Measurements from ENCODE around the gene ST8SIA2.
"Not testable (repeated sequence)": the region's sequence is repeated elsewhere in the genome, so short reads cannot be mapped to it uniquely, and the experiment has no call there.

The ST8SIA2 gene

DNA sequence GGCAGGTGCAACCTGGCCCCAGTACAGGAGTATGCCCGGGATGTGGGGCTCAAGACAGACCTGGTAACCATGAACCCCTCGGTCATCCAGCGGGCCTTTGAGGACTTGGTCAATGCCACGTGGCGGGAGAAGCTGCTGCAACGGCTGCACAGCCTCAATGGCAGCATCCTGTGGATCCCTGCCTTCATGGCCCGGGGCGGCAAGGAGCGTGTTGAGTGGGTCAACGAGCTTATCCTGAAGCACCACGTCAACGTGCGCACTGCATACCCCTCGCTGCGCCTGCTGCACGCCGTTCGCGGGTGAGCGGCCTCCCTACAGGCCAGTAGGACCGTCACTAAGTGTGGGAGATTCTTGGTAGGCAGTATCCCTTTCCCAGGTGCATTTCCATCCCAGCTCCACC, 51.0 kb downstream of the ST8SIA2 start:
- DNase-seq, result no peak

DNA sequence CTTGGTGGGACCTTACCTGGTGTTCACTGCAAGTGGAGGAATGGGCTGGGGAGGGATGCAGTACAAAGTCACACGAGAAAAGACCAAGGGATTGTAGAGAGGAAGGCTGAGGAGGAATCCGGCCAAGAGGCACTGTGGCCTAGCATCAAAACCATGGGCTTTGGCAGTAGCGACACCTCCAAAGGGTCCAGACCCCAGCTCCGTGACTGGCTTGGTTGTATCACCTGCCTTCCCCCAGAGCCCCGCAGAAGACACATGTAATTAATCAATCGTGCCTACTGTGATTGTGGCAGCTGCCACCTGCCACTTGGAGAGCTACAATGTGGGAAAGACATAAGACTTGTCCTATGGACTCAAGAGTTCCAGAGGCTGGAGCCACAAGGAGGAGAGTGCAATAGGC, 54.7 kb downstream of the ST8SIA2 start:
- no peak for DNase-seq

DNA sequence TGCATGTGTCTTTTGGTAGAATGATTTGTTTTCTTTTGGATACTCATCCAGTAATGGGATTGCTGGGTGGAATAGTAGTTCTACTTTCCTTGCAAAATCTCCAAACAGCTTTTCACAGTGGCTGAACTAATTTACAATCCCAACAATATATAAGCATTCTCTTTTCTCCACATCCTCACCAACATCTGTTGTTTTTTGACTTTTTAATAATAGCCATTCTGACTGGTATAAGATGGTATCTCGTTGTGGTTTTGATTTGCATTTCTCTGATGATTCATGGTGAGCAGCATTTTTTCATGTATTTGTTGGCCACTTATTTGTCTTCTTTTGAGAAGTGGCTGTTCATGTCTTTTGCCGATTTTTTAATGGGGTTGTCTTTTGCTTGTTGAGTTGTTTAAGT, 55.8 kb downstream of the ST8SIA2 start:
- DNase-seq, result no peak

DNA sequence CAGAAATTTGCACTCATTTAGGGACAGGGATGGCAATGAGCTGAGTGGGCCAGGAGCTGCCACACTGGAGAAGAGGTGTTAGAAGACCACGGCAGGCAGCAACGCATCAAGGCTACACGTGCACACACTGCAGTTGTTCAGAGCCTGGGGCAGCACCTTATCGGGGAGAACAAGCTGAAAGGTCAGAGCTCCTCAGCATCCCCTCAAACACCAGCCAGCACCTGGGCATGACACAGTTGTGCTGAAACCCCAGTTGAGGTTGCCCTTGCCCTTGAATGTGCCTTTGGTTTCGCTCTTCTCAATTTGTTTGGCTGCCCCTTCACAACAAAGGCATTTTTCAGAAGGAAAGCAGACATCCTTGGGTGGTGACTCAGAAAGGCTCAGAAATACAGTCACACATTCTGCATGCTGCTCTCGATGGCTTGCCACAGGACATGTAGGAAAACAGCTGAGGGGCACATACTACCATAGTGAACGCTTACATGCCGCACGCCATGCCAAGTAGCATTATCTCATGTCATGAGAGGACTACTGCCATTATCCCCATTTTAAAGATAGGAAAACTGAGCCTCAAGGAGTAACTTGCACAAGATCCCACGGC, 57.6 kb downstream of the ST8SIA2 start:
- no peak for DNase-seq

DNA sequence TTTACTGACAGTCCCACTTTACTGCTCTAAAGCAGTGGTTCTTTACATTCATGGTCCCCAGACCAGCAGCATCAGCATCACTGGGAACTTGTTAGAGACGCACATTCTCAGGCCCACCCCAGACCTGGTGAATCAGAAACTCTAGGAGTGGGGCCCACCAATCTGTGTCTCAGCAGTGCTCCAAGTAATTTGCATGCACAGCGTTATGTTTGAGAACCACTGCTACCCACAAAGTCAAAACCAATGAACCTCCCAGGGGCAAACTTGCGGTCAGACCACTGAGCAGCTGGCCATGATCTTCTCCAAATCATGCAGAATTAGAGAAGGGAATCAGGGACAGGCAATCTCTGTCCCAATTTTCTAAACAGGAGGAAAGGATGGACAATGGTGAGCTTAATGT, 58.5 kb downstream of the ST8SIA2 start:
- no peak for DNase-seq

DNA sequence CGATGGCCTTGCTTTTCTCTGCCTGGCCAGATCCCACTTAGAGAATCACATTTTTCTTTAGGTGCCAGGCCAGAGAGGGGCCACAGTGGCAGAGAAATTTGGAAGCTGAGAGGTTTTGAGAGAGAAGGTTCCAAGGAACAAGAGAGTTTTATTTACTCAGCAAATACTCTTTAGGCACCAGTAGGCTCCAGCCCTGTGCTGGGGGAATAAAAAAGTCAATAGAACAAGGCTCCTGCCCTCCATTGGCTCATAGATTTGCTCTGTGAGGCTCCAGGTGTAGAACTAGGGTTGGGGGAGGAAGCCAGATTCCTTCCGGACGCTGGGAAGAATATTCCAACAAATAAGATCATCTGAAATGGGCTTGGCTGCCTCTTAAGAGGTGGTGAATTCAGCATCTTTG, 59.9 kb downstream of the ST8SIA2 start:
- no peak for DNase-seq

DNA sequence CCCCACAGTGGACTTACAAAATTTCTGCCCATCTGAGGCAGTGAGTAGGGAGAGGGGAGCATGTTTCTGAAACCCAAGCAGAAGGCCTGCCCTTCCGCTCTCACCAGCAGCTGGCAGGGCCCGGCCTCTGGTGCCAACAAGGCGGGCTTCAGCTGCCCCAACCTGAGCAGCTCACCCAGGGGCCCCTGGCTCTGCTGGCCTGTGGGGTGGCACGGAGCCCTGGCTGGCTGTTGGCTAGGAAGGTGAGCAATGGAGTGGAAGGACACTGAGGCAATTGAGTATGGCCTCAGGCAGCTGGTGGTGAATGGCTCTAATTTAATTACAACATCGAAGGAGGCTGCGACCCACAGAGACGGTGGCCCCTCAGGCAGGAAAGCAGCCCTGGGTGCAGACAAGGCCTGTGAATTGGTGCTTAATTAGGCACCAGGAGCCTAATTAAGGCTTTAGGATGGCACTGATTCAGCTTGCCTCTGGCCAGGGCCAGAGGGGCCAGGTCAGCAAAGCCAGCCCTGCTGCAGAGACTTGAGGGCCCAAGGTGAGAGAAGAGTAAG, 60.9 kb downstream of the ST8SIA2 start:
- DNase-seq, result no peak

DNA sequence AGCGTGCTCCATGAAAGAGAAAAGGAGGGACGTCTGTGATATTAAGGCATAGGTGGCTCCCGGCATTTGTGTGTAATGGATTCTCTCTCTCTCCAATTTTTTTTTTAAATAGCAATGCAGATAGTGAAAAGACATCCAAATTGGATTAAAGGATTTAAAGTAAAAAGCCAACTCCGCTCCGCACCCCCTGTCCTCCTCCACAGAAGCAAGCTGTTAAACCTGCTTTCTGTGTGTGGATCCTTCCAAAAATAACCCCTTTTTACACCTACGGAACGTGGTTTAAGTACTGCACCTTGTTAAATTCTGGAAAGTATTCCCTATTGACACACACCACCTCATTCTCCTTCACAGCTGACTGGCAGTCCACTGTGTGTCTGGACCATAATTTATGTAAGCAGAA, 61.6 kb downstream of the ST8SIA2 start:
- no peak for DNase-seq

DNA sequence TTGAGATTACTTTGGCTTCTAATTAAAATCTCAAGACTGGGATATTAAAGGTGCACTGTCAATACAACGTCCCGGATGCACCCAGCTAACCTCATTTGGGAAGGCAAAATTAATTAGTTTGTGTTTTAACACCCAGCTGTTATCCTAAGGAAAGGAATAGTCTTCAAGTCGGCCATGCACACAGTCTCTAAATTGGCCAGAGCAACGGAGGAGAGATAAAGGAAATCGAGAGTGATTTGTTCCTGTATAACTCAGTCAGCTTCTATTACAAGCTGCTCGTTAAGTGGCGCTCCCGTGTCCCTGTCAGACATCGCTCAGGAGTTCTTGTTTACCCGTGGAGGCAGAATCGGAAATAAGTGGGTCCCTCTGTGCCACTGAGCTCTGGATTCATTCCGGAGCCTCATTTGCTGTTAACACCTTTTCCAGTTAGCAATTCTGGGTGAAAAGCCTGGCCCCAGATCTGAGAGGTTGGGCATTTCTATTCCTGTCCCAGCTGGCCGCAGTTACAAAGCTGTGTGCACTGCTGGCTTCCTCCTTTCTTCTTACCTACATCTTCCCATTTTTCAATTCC, 63.9 kb downstream of the ST8SIA2 start:
- DNase-seq, result no peak

DNA sequence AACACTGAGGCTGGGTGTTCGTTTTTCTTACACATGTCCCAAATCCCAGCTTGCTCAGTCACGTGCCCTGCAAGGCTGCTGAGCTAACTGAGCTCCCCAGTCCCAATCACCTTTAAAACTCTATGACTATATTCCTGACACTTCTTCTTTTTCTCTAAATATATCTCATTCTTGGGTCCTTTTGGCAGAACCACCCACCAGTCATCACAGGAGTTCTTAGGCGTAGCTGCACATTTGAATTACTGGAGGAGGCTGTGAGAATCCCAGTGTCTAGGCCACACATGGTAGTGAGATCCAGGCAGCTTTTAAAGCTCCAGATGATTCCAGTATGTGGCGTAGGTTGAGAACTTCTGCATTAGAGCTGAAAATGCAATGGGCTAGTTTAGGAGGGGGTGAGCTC, 66.3 kb downstream of the ST8SIA2 start:
- no peak for DNase-seq

DNA sequence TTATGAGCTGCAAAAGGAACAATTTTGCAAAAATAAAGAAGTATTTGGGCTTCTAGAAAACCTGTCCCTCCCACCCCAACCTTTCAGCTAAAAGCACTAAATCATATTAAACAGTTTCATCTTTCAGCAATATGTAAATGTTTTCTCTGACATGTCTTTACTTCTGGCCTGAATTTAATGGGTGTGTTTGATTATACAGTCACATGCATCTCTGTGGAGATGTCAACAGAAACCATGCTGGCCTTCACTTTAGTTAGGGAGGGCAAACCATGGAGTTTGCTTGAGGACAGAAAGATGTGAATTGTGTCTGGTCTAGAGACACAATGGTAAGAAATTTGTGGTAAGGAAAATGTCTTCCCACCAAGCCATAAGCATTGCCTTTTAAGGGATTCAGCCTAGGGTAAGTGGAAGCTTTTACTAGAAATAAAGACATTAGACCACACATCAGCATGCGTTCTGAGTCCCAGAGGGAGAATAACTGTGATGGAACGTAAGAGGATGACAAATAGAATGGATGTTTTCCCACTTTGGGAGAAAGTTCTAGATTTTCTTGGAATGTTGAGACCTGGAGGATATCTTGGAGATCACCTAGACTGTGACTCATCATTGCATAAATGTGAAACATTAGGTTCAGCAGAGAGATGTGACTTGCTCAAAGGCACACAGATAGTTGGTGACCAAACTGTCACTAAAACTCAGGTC, 68.9 kb downstream of the ST8SIA2 start:
- no peak for DNase-seq

DNA sequence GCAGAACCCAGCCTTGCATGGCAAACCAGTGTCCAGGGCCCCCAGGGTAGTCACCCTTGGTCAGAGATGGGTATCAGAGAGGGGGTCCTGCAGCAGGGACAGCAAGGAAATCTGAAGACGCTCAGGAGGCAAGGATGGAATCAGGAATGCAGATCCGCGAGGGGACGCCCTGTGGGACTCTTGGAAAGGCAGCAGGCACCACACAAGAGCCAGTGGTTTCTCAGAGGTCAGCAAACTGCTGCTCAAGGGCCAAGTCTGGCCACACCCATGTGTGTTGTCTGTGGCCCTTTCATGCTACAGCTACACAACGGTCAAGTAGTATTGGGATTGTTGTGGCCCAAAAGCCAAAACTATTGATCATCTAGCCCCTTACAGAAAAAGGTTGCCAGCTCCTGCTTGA, 69.7 kb downstream of the ST8SIA2 start:
- no peak for DNase-seq

DNA sequence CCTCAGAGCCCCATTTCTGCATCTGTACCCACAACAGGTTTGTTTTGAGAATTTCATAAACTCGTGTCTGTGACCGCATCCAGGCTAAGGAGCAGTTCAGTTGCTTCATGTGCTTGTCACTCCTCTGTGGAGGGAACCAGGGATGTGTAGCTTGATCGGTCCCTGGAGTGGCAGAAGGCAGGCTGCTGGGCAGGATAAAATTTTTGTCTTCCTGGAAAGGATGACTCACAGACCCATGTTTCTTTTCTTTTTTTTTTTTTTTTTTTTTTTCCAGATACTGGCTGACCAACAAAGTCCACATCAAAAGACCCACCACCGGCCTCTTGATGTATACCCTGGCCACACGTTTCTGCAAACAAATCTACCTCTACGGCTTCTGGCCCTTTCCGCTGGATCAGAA, 70.1 kb downstream of the ST8SIA2 start:
- DNase-seq, result no peak

DNA sequence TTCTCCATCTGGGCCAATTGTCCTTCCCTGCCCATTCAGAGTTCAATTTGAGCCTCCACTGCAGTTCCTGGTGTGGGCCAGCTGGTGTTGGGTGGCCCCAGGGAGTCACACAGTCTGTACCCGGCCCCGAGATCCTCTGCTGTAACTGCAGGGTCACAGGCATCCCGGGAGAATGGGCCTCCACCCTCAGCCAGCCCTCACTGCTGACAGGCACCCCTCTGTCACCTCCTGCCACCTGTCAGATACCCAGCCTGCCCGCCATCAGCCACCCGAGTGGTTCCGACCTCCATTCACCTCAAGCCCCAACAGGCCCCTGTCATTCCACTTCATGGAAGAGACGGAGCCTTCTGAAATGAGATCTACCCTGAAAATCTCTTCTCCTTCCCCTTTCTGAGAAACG, 73.2 kb downstream of the ST8SIA2 start:
- no peak for DNase-seq

DNA sequence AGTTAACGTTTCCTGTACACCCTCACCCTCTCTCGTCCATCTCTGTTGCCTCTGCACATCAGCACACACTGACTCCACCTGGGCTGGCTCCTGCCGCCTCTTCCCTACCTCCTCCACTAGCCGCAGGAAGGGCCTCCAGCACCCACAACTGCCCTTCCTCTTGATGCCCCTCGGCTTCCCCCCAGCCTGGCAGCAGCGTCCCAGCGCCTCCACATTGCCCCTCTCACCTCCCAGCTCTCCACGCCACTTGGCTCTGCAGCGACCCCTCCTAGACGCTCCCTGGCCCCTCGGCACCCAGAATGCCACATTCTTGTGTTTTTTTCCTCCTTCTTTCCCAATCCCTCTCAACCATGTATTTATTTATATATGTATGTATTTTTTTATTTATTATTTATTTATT, 73.6 kb downstream of the ST8SIA2 start:
- no peak for DNase-seq

DNA sequence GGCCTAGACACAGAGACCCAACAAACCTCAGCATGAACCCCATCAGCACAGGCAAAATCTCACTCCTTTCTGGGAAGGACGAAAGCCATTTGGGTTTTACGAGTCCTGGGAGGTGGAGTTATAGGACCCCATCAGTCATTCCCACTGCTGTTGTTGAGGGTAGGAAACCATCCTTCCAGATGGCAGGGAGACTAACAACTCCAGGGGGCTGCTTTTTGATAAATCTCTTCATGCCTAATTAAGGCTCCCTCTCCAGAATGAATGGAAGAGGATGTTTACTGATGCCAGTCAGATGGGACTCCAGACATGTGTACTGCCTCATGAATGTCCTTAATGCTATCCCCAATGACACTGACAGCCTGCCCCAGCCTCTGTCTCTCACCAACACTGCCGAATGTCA, 75.3 kb downstream of the ST8SIA2 start:
- DNase-seq, result no peak

DNA sequence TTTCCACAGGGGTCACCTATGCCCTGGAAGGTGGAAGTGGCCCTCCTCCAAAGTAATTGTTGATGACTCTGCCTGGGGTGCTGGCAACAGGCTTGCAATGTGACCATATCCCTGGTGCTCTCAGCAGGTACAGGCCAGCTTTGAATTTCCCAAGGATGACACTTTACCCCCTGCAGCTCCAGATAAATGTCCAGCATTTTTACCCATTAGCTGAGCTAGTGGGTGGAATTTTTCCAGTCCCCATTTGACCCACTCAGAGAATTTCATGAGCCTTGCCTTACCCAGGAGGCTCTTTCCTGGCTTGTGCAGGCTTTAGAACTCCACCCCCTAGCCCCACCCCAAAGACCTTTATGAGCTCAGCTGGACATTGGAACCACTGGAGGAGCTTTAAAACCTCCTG, 77.6 kb downstream of the ST8SIA2 start:
- no peak for DNase-seq

DNA sequence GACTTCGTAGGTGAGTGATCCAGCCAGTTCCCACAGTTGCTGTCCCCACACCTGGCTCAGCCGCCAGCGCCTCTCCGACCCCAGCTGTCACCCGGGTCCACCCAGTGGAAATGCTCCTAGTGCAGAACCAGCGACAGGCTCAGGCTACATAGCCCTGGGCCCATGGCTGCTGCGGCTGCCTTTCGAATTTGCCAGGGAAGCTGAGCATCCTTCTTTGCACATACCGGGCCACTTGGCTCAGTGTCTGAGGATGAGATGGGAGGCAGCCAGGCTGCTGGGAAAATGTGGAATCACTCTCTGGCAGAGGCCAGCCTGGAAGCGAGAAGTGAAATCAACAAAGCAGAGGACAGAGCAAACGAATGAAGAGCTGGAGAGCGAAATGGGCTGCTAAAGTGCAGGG, 80.1 kb downstream of the ST8SIA2 start:
- no peak for DNase-seq

DNA sequence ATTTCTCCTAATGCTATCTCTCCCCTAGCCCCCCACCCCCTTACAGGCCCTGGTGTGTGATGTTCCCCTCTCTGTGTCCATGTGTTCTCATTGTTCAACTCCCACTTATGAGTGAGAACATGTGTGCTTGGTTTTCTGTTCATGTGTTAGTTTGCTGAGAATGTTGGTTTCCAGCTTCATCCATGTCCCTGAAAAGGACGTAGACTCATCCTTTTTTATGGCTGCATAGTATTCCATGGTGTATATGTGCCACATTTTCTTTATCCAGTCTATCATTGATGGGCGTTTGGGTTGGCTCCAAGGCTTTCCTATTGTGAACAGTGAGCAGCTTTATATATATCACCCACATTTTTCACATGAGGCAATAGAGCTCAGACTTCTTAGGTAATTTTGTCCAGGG, 86.0 kb downstream of the ST8SIA2 start:
- not testable (repeated sequence) for DNase-seq

DNA sequence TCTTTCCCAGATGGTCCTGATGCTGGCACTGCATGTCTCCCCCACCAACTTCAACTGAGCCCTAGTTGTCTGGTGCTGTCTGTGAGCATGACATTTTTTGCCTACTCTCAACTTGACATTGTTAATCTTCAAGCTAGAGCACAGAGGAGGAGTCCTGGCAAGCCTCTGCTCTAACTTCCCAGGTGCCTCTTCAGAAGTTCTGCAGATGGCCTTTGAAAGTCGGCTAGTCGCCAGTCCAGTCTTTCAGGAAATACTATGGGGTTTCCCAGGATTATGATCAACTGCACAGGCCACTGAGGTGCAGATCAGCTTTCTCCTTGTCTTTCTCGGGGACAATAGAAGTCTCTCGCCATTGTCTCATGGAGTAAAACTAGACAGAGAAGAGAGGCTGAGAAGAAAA, 86.7 kb downstream of the ST8SIA2 start:
- no peak for DNase-seq

DNA sequence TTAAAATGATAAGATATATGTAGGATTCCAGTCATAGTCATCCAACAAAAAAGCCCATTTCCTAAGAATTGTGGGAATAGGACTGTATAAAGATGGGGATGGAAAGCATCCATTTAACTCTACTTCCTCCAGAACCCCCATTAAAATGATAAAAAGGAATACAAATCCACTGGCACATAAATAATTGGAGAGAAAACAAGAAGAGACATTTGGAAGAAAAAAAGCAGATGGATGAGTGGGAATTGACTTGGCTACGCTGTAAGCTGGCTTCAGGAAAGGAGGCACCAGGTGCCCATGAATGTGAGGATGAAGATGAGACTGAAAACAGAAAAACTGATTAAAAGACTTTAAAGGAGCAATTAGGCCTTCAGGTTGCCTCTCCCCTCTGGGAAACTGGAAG, 91.8 kb downstream of the ST8SIA2 start:
- DNase-seq, result no peak

DNA sequence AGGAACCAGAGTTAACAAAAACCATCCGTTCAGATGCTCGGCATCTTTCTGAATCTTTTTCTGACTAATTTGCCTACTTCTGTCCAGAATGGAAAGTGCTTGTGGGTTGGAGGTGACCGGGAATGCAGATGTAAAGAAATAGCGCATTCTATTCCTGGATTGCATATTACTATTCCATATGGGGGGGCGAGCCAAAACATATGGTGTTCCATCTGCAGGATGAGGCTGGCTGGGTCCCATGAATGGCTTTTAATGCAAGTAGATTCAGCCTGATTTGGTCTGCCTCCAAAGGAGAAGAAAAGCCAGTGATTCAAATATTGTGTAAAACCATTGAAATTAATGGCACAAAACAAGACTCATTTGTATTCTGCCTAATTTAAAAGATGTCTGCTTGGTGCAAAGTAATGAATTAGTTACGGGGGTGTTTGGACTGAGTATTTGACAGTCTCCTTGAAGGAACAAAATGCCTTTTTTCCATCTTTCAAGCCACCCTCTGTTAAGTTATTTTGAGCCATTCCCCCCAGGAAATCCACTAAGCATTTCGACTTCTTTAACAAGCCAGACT, 99.0 kb downstream of the ST8SIA2 start:
- no peak for DNase-seq

DNA sequence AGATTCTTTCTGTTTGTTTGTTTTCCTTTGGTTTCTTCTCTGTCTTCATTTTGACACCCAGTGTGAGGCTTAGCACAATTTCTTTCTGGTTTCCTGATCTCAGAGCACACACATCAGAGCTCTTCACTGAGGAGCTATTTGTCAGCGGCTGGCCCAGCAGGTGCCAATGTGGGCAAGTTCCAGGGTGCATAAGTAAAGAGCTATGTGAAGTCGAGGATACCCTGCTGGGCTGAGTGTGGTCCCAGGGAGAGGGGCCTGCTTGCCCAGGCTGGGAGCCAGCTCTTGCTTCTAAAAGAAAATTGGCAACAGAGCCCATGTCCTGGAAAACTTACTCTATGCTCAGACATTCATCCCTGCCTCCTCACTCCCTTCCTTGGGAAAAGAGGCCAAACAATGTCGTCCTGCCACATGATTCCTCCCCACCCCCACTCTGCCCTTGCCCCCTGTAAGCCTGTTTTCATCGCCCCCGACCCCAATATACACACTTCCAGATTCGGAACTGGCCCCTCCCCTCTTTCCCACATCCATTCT, 101.2 kb downstream of the ST8SIA2 start:
- DNase-seq, result no peak

DNA sequence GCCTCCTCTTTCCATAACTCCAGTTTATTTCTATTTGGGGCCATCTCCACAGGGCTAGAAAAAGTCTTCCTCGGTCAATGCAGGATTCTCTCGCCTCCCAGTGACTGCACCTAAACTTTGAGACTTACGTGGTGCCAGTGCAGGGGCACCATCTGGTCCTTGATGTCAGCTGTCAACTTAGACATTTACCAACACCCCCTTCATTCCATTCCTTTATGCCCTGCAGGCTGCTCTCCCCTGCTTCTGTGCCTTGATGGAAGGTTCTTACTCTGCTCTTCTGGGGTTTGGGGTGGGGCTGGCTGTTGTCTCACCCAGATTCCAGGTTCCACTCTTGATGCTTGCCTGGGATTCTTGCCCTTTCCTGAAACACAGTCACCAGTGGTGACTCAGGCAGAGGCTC, 101.8 kb downstream of the ST8SIA2 start:
- DNase-seq, result no peak
